K562 (cell line): ENCODE data around the gene NRCAM.

Experiments
- ATF2 ChIP-seq: sonication (generic); formaldehyde crosslinking; IDR thresholded peaks from 2 replicates; pipeline ENCODE4 v1.8.1; 2022; ENCODE audit warnings: missing genetic modification reagents
- GABPB2 ChIP-seq: fragments of 250-450 bp; sonication (Bioruptor Pico); conservative IDR thresholded peaks from 2 replicates; pipeline ENCODE4 v1.5.1; 2021; ENCODE audit warnings: mild to moderate bottlenecking
- MAX ChIP-seq: sonication (generic); formaldehyde crosslinking; IDR thresholded peaks from 2 replicates; pipeline ENCODE4 v1.9.0; 2022; ENCODE audit warnings: mild to moderate bottlenecking, missing genetic modification reagents
- MTF1 ChIP-seq: fragments of 250-450 bp; sonication (Bioruptor Pico); IDR thresholded peaks from 2 replicates; pipeline ENCODE4 v1.9.0; 2021; ENCODE audit warnings: moderate library complexity, mild to moderate bottlenecking, inconsistent platforms, borderline replicate concordance
- POLR2AphosphoS5 ChIP-seq: IDR thresholded peaks from 2 replicates; pipeline ENCODE4 v1.6.1; 2011; ENCODE audit warnings: mild to moderate bottlenecking, low read depth, low read length, moderate library complexity; ENCODE audit not compliant: control insufficient read depth, insufficient read depth
- TAF1 ChIP-seq: IDR thresholded peaks from 2 replicates; pipeline ENCODE4 v1.6.1; 2011; ENCODE audit warnings: mild to moderate bottlenecking, low read length, moderate library complexity; ENCODE audit not compliant: insufficient read depth, control insufficient read depth, severe bottlenecking; ENCODE audit errors: extremely low read depth
- ZBTB26 ChIP-seq: fragments of 450-650 bp; formaldehyde crosslinking; IDR thresholded peaks from 2 replicates; pipeline ENCODE4 v1.4.0; 2022; ENCODE audit warnings: missing genetic modification characterization

- TF ChIP-seq TAF1 (no peak), ATF2 (CRISPR knock-in tag) (no peak), MTF1 (CRISPR knock-in tag) (no peak), POLR2AphosphoS5 (no peak), ZBTB26 (CRISPR knock-in tag) (no peak), MAX (CRISPR knock-in tag) (no peak), GABPB2 (CRISPR knock-in tag) (no peak)
Observed at GRCh38 chr7:108234971-108235450, 221.2 kb downstream of the NRCAM start.
